Right lobe of liver (tissue), 4 donors: ENCODE measurements around the gene DCC.

ENCODE experiments used
- CTCF ChIP-seq, 4 donors: fragments of 200-600 bp in 3 of 4; fragments of 450-650 bp in 1 of 4; IDR thresholded peaks; one replicate each; pipeline versions ENCODE4 v1.5.1 to v1.8.0; 2016 to 2022; ENCODE audit warnings: antibody characterized with exemption in 4 of 4, mild to moderate bottlenecking in 2 of 4
- POLR2A ChIP-seq: fragments of 450-650 bp; IDR thresholded peaks from one replicate; pipeline ENCODE4 v1.6.1; 2017; ENCODE audit warnings: antibody characterized with exemption, mild to moderate bottlenecking
- donor health status: DM: no; HTN: no; CAD: no.
- donor health status: DM: no; HTN: no; CAD: no.
- donor health status: DM: no; HTN: yes; CAD: no.

DNA sequence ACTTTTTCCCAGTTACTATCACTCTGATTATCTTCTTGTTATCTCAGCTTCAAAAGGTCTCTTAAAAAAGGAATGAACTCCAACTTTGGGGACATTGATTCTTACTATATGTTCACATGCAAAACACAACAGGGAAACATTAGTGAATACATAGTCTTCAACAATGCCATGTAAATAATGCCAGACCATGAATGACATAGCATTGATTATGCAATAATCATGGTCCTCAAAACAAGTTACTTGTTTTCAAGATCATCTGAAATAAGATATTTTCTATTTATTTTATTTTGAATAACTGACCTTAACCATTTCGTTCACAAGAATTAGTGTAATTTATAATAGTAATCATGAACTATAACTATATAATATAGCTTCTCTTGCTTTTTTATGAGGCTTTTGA lies 982.2 kb downstream of the DCC start:
- no peak for TF ChIP-seq CTCF (IDR thresholded peaks at IDR 0.05)
- no peak for TF ChIP-seq POLR2A
